Measurements from ENCODE around the gene ALLC. TPM values are rescaled to one million over a fixed set of nuclear protein-coding genes. Genes with fewer than 3 reads are reported as not detected.

Gene ALLC
- polyA plus RNA-seq, 1 of the 3 experiments (the other 2 are of a cell fraction), result not detected

DNA sequence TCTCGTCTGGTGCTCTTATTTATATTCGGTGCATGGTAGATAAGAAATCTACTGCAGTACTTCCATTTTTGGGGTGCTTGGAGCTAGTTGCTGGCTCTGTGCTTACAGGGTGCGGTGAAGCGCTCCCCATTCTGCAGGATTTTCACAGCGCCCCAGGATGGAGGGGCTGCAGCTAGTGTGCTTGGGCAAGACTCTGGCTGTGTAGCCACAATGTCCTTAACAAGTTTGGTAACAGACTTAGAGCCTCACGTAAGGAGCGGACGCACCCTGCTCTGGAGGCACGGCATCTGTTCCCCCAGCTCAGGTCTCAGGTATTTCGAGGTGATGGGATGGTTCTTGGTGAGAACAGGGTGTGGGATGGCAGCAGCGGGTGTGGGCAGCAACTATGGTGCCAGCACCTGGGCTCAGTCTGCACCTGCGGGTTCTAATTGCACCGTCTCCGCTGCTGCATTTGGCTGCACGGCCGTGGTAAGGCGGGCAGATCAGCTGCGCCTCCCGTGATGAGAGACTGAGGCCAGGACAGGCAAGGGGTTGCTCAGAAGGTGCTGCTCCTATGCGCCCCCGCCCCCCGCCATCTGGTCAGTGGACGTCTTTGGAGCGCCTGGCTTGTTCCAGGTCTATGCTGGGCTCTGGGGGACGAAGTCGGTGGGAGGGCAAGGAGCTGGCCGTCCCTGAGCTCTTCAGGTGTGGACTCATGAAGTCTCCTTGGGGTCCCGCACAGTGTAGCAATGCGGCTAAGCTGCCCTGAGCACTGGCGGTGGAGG is 20.1 kb upstream of the ALLC start:
- no peak overlapping the region for H2AFZ ChIP-seq (ENCODE audit: low read depth)
- H3K9me2 ChIP-seq, result no peaks in the 10 kb centered on the region
- H3K27ac ChIP-seq (ENCODE audit: low read depth in 2 of 2, low read length in 1 of 2), result no peak overlapping the region
- no peaks in the 10 kb centered on the region for H3K79me2 ChIP-seq (ENCODE audit: insufficient read depth)
- no peak for TF ChIP-seq EZH2phosphoT487 (IDR thresholded peaks at IDR 0.05; ENCODE audit: borderline replicate concordance, low read depth)
- no peaks in the 10 kb centered on the region for H3K36me3 ChIP-seq (replicated peaks in 1 of 2; ENCODE audit: control insufficient read depth in 1 of 2, insufficient read depth in 2 of 2, low read length in 1 of 2)
- no peaks in the 10 kb centered on the region for H4K20me1 ChIP-seq (ENCODE audit: insufficient read depth)
- H3F3A ChIP-seq (replicated peaks; ENCODE audit: insufficient read depth), result no peaks in the 10 kb centered on the region
- H3K9ac ChIP-seq, result no peak overlapping the region
- H3K27me3 ChIP-seq (ENCODE audit: insufficient read depth), result no peaks in the 10 kb centered on the region
- 85% methylated on average over 21 of the region's 30 CpGs for WGBS (ENCODE audit: low lambda C conversion rate)
- no peak overlapping the region for H3K4me3 ChIP-seq (ENCODE audit: low read depth in 2 of 2, low read length in 1 of 2)
- no peak overlapping the region for H3K4me2 ChIP-seq
- ChIA-PET CTCF (interaction anchor here (1.0 to 1.8 kb wide), 2 partner anchors 12 kb away, joined by 3 to 6 read pairs; no protein-coding TSS in a partner anchor), POLR2A (no interaction called here)
- H3K9me3 ChIP-seq, result no peaks in the 10 kb centered on the region
- DNase-seq, result no peak
- peaks cover 0 to 19% of the 10 kb centered on the region in 2 experiments; a peak in 1 of 4 replicates for H3K4me1 ChIP-seq (ENCODE audit: control insufficient read depth in 1 of 2, insufficient read depth in 2 of 2, low read depth in 1 of 2, low read length in 1 of 2)

DNA sequence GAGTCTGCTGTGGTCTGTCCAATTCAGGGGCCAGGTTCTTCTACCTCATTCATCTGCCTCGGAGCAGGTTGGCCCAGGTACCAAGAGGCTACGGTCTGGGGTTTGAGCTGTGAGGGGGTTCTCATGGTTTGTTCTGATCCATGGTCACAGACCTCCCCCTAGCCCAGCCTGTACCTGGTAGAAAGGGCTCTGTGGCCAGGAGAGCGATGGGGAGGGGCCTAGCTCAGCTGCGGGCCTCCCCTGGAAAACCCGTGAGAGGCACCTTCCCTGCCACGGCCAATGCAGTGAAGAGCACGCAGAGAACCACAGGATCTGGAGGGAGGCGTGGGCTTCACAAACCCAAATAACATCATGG is 19.6 kb upstream of the ALLC start:
- TF ChIP-seq RFX5 (IDR thresholded peaks at IDR 0.05; ENCODE audit: low read length) (no peak), RXRA (IDR thresholded peaks at IDR 0.05; ENCODE audit: borderline replicate concordance, low read depth) (no peak), GATA2 (CRISPR knock-in tag; IDR thresholded peaks at IDR 0.05) (no peak), ELF1 (IDR thresholded peaks at IDR 0.05) (no peak), TEAD4 (IDR thresholded peaks at IDR 0.05; ENCODE audit: borderline replicate concordance, insufficient read depth) (no peak), TCF12 (IDR thresholded peaks at IDR 0.05) (no peak), TAF1 (IDR thresholded peaks at IDR 0.05; ENCODE audit: borderline replicate concordance, low read depth, low read length) (no peak)
- TF ChIP-seq, protein P1, sequence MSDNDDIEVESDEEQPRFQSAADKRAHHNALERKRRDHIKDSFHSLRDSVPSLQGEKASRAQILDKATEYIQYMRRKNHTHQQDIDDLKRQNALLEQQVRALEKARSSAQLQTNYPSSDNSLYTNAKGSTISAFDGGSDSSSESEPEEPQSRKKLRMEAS (IDR thresholded peaks at IDR 0.05; ENCODE audit: low read depth), result no peak
- Histone ChIP-seq H3F3A (replicated peaks; ENCODE audit: insufficient read depth) (no peaks in the 10 kb centered on the region), H3K9me3 (no peaks in the 10 kb centered on the region), H3K79me2 (ENCODE audit: insufficient read depth) (no peaks in the 10 kb centered on the region), H3K4me2 (no peak overlapping the region), H3K27me3 (ENCODE audit: insufficient read depth) (no peaks in the 10 kb centered on the region), H4K20me1 (ENCODE audit: insufficient read depth) (no peaks in the 10 kb centered on the region), H3K9ac (no peak overlapping the region), H3K36me3 (replicated peaks in 1 of 2; ENCODE audit: control insufficient read depth in 1 of 2, insufficient read depth in 2 of 2, low read length in 1 of 2) (no peaks in the 10 kb centered on the region), H3K4me1 (ENCODE audit: control insufficient read depth in 1 of 2, insufficient read depth in 2 of 2, low read depth in 1 of 2, low read length in 1 of 2) (peaks cover 0 to 13% of the 10 kb centered on the region in 2 experiments; a peak in 1 of 4 replicates), H3K4me3 (ENCODE audit: low read depth in 2 of 2, low read length in 1 of 2) (no peak overlapping the region), H2AFZ (ENCODE audit: low read depth) (no peak overlapping the region), H3K27ac (ENCODE audit: low read depth in 2 of 2, low read length in 1 of 2) (no peak overlapping the region), H3K9me2 (no peaks in the 10 kb centered on the region)
- POLR2A ChIA-PET, result no interaction called here
- CTCF ChIA-PET, result interaction anchor here (1.8 kb wide), 1 partner anchor 12 kb away, joined by 6 read pairs; no protein-coding TSS in a partner anchor
- WGBS (ENCODE audit: low lambda C conversion rate), result 79% methylated on average over 6 of the region's 8 CpGs
- DNase-seq, result no peak

DNA sequence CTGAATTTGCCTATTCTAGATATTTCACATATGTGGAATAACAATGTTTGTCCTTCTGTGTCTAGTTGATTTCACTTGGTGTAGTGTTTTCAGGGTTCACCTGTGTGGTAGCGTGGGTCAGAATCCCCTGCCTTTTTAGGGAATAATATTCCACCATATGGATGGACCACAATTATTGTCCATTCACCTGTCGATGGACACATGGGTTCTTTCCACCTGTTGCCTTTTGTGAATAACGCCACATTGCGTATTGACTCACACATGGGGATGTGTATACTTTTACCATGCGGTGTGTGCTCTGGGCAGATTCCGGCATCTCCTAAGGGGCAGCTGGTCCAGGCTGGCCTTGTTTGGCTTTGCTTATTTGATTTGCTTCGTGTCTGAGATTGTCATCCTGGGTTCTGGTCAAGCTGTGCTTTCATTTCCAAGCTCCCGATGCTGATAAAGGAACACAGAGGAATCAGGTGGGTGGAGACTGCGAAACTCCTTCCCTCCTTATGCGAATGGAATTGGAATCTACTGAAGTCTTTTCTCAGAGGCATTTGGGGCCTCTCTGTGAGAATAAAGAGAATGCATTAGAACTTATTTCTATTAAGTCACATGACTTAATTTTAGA is 18.9 kb upstream of the ALLC start:
- ChIA-PET POLR2A (no interaction called here), CTCF (interaction anchor here (1.8 kb wide), 1 partner anchor 11 kb away, joined by 6 read pairs; no protein-coding TSS in a partner anchor)
- no peak overlapping the region for H3K4me2 ChIP-seq
- no peak overlapping the region; a peak in 1 of 4 replicates for H3K27ac ChIP-seq (ENCODE audit: low read depth in 2 of 2, low read length in 1 of 2)
- 85% methylated on average over 10 of the region's 10 CpGs for WGBS (ENCODE audit: low lambda C conversion rate)
- DNase-seq, result no peak
- peaks cover 0 to 10% of the 10 kb centered on the region in 2 experiments; a peak in 1 of 4 replicates for H3K4me1 ChIP-seq (ENCODE audit: control insufficient read depth in 1 of 2, insufficient read depth in 2 of 2, low read depth in 1 of 2, low read length in 1 of 2)
- H3K9me2 ChIP-seq, result no peaks in the 10 kb centered on the region
- H3K9me3 ChIP-seq, result no peaks in the 10 kb centered on the region
- H3K4me3 ChIP-seq (ENCODE audit: low read depth in 2 of 2, low read length in 1 of 2), result no peak overlapping the region
- TF ChIP-seq TCF12 (IDR thresholded peaks at IDR 0.05) (no peak), RAD21 (IDR thresholded peaks at IDR 0.05; ENCODE audit: low read length) (no peak), FOXJ3 (CRISPR knock-in tag; IDR thresholded peaks at IDR 0.05) (no peak), NRF1 (IDR thresholded peaks at IDR 0.05; ENCODE audit: low read depth, low read length) (no peak)
- TF ChIP-seq, protein P1 (IDR thresholded peaks at IDR 0.05; ENCODE audit: low read depth), result no peak
- TF ChIP-seq, protein P2, sequence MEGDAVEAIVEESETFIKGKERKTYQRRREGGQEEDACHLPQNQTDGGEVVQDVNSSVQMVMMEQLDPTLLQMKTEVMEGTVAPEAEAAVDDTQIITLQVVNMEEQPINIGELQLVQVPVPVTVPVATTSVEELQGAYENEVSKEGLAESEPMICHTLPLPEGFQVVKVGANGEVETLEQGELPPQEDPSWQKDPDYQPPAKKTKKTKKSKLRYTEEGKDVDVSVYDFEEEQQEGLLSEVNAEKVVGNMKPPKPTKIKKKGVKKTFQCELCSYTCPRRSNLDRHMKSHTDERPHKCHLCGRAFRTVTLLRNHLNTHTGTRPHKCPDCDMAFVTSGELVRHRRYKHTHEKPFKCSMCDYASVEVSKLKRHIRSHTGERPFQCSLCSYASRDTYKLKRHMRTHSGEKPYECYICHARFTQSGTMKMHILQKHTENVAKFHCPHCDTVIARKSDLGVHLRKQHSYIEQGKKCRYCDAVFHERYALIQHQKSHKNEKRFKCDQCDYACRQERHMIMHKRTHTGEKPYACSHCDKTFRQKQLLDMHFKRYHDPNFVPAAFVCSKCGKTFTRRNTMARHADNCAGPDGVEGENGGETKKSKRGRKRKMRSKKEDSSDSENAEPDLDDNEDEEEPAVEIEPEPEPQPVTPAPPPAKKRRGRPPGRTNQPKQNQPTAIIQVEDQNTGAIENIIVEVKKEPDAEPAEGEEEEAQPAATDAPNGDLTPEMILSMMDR (IDR thresholded peaks at IDR 0.05), result no peak
- H2AFZ ChIP-seq (ENCODE audit: low read depth), result no peak overlapping the region
- H3F3A ChIP-seq (replicated peaks; ENCODE audit: insufficient read depth), result no peaks in the 10 kb centered on the region
- no peaks in the 10 kb centered on the region for H3K36me3 ChIP-seq (replicated peaks in 1 of 2; ENCODE audit: control insufficient read depth in 1 of 2, insufficient read depth in 2 of 2, low read length in 1 of 2)
- no peaks in the 10 kb centered on the region for H3K27me3 ChIP-seq (ENCODE audit: insufficient read depth)
- H3K9ac ChIP-seq, result no peak overlapping the region
- no peaks in the 10 kb centered on the region for H3K79me2 ChIP-seq (ENCODE audit: insufficient read depth)
- no peaks in the 10 kb centered on the region for H4K20me1 ChIP-seq (ENCODE audit: insufficient read depth)
